ENCODE data around the gene HSFX3. TPM values are rescaled to one million over a fixed set of nuclear protein-coding genes. Genes with fewer than 3 reads are reported as not detected.

The HSFX3 gene
- total RNA-seq, 2 experiments from 2014 or later: not detected

GRCh38 chrX:149569770-149570169 lies 20.0 kb upstream of the HSFX3 start:
- Mint-ChIP-seq H3K36me3 (ENCODE audit: low read depth) (no peaks in the 10 kb centered on the region), H3K9me3 (no peaks in the 10 kb centered on the region), H3K27me3 (no peaks in the 10 kb centered on the region), H3K4me3 (no peak overlapping the region), H3K27ac (no peak overlapping the region), H3K4me1 (ENCODE audit: low read depth) (no peaks in the 10 kb centered on the region)
- H3K27ac ChIP-seq (ENCODE audit: low read depth in 1 of 2, low read length in 2 of 2): no peak overlapping the region
- H3K9me3 ChIP-seq (ENCODE audit: control insufficient read depth in 1 of 2, insufficient read depth in 1 of 2, low read length in 2 of 2): no peaks in the 10 kb centered on the region
- intact Hi-C loops (cut with DNase I, micrococcal nuclease): no loop called here
- no peaks in the 10 kb centered on the region for H3K36me3 ChIP-seq (ENCODE audit: insufficient read depth, low read length)
- ChIA-PET POLR2A (no interaction called here), CTCF (no interaction called here)
- no peaks in the 10 kb centered on the region for H3K27me3 ChIP-seq (ENCODE audit: control insufficient read depth in 1 of 2, insufficient read depth in 2 of 2, low read length in 2 of 2)
- no peak for DNase-seq
- no peak for ATAC-seq (ENCODE audit: poor library complexity)
- TF ChIP-seq CTCF (IDR thresholded peaks at IDR 0.05): no peak
- no peak overlapping the region for H3K4me3 ChIP-seq (ENCODE audit: low read length)
- no peaks in the 10 kb centered on the region for H3K4me1 ChIP-seq (ENCODE audit: insufficient read depth, low read length)

- Histone ChIP-seq H3K9me3 (ENCODE audit: control insufficient read depth in 1 of 2, insufficient read depth in 1 of 2, low read length in 2 of 2) (no peaks in the 10 kb centered on the region), H3K4me1 (ENCODE audit: insufficient read depth, low read length) (no peaks in the 10 kb centered on the region), H3K4me3 (ENCODE audit: low read length) (no peak overlapping the region), H3K36me3 (ENCODE audit: insufficient read depth, low read length) (no peaks in the 10 kb centered on the region), H3K27me3 (ENCODE audit: control insufficient read depth in 1 of 2, insufficient read depth in 2 of 2, low read length in 2 of 2) (no peaks in the 10 kb centered on the region), H3K27ac (ENCODE audit: low read depth in 1 of 2, low read length in 2 of 2) (no peak overlapping the region)
- Mint-ChIP-seq H3K27ac (no peak overlapping the region), H3K27me3 (no peaks in the 10 kb centered on the region), H3K4me3 (no peak overlapping the region), H3K4me1 (ENCODE audit: low read depth) (no peaks in the 10 kb centered on the region), H3K36me3 (ENCODE audit: low read depth) (no peaks in the 10 kb centered on the region), H3K9me3 (no peaks in the 10 kb centered on the region)
- TF ChIP-seq CTCF (IDR thresholded peaks at IDR 0.05): no peak
- ATAC-seq (ENCODE audit: poor library complexity): no peak
- ChIA-PET POLR2A (no interaction called here), CTCF (no interaction called here)
- intact Hi-C loops (cut with DNase I, micrococcal nuclease): no loop called here
- DNase-seq: no peak
Measured at GRCh38 chrX:149568701-149569296, 19.1 kb upstream of the HSFX3 start.

- H3K9me3 Mint-ChIP-seq: no peaks in the 10 kb centered on the region
- ATAC-seq (ENCODE audit: poor library complexity): no peak
Measured at GRCh38 chrX:149567621-149568417, 18.1 kb upstream of the HSFX3 start.

More at GRCh38 chrX:149567621-149568417, 18.1 kb upstream of the HSFX3 start:
- DNase-seq: no peak
- intact Hi-C loops (cut with DNase I, micrococcal nuclease): no loop called here
- ChIA-PET CTCF (no interaction called here), POLR2A (no interaction called here)
- H3K27me3 Mint-ChIP-seq: no peaks in the 10 kb centered on the region
- no peaks in the 10 kb centered on the region for H3K4me1 Mint-ChIP-seq (ENCODE audit: low read depth)
- TF ChIP-seq CTCF (IDR thresholded peaks at IDR 0.05): no peak
- no peak overlapping the region for H3K27ac Mint-ChIP-seq
- H3K4me1 ChIP-seq (ENCODE audit: insufficient read depth, low read length): no peaks in the 10 kb centered on the region
- no peak overlapping the region for H3K4me3 ChIP-seq (ENCODE audit: low read length)
- H3K4me3 Mint-ChIP-seq: no peak overlapping the region
- H3K27me3 ChIP-seq (ENCODE audit: control insufficient read depth in 1 of 2, insufficient read depth in 2 of 2, low read length in 2 of 2): no peaks in the 10 kb centered on the region
- H3K9me3 ChIP-seq (ENCODE audit: control insufficient read depth in 1 of 2, insufficient read depth in 1 of 2, low read length in 2 of 2): no peaks in the 10 kb centered on the region
- no peak overlapping the region for H3K27ac ChIP-seq (ENCODE audit: low read depth in 1 of 2, low read length in 2 of 2)
- H3K36me3 ChIP-seq (ENCODE audit: insufficient read depth, low read length): no peaks in the 10 kb centered on the region
- H3K36me3 Mint-ChIP-seq (ENCODE audit: low read depth): no peaks in the 10 kb centered on the region
